HG03103 (cell line): Measurements from ENCODE around the gene IL34.
"Not testable (repeated sequence)": the region's sequence is repeated elsewhere in the genome, so short reads cannot be mapped to it uniquely, and the experiment has no call there.

ENCODE experiments used
- ATAC-seq: cut with Tn5 transposase; IDR thresholded peaks from one replicate; pipeline ENCODE4 v1.9.1; 2021; ENCODE audit warnings: low read depth; ENCODE audit not compliant: unreplicated experiment

Gene IL34

GRCh38 chr16:70630960-70631745 lies 15.2 kb upstream of the IL34 start:
- no peak for ATAC-seq

GRCh38 chr16:70632273-70632672 lies 14.1 kb upstream of the IL34 start:
- ATAC-seq = no peak

GRCh38 chr16:70633617-70634016 lies 12.7 kb upstream of the IL34 start:
- not testable (repeated sequence) for ATAC-seq

- no peak for ATAC-seq
Measured at GRCh38 chr16:70634861-70635260, 11.5 kb upstream of the IL34 start.

GRCh38 chr16:70635336-70636016 lies 10.9 kb upstream of the IL34 start:
- ATAC-seq = no peak

GRCh38 chr16:70638814-70639792 lies 7.3 kb upstream of the IL34 start:
- no peak for ATAC-seq

GRCh38 chr16:70642633-70643032 lies 3.7 kb upstream of the IL34 start:
- no peak for ATAC-seq

GRCh38 chr16:70643264-70643663 lies 3.1 kb upstream of the IL34 start:
- ATAC-seq = not testable (repeated sequence)

GRCh38 chr16:70644763-70645597 lies 1.4 kb upstream of the IL34 start:
- ATAC-seq = no peak

- no peak for ATAC-seq
Measured at GRCh38 chr16:70647441-70648359, 1.3 kb downstream of the IL34 start.

- no peak for ATAC-seq
Measured at GRCh38 chr16:70648606-70649005, 2.2 kb downstream of the IL34 start.

- no peak for ATAC-seq
Measured at GRCh38 chr16:70649300-70649699, 2.9 kb downstream of the IL34 start.

- ATAC-seq = no peak
Measured at GRCh38 chr16:70650216-70650615, 3.9 kb downstream of the IL34 start.

- ATAC-seq = no peak
Measured at GRCh38 chr16:70651524-70651923, 5.2 kb downstream of the IL34 start.

- ATAC-seq = no peak
Measured at GRCh38 chr16:70652322-70652721, 6.0 kb downstream of the IL34 start.

- ATAC-seq = no peak
Measured at GRCh38 chr16:70653406-70653805, 7.0 kb downstream of the IL34 start.

- no peak for ATAC-seq
Measured at GRCh38 chr16:70653809-70654771, 7.7 kb downstream of the IL34 start.
